GM23248 (cell line): ENCODE results near the gene SIRT7. TPM values are rescaled to one million over a fixed set of nuclear protein-coding genes. Genes with fewer than 3 reads are reported as not detected.

Experiments
- DNase-seq: peaks from one replicate; pipeline ENCODE4 v3.0.0-alpha.2; 2015
- H2AFZ ChIP-seq: fragments of 200-600 bp; sonication (generic); 2 replicates; pipeline ENCODE4 v1.6.1; 2016; ENCODE audit warnings: antibody characterized with exemption
- H3F3A ChIP-seq: fragments of 200-600 bp; sonication (generic); 2 replicates; pipeline ENCODE4 v1.6.1; 2016; ENCODE audit warnings: mild to moderate bottlenecking, antibody characterized with exemption, mixed run types; ENCODE audit not compliant: insufficient read depth
- H3K27ac ChIP-seq: fragments of 200-600 bp; sonication (generic); 2 replicates; pipeline ENCODE4 v1.5.1; 2016; ENCODE audit warnings: mild to moderate bottlenecking
- H3K27me3 ChIP-seq: fragments of 200-600 bp; sonication (generic); replicated peaks from 2 replicates; pipeline ENCODE4 v1.6.1; 2016; ENCODE audit warnings: mild to moderate bottlenecking; ENCODE audit not compliant: insufficient read depth
- H3K36me3 ChIP-seq: fragments of 200-600 bp; sonication (generic); 2 replicates; pipeline ENCODE4 v1.6.1; 2016; ENCODE audit warnings: low read depth, mild to moderate bottlenecking
- H3K4me1 ChIP-seq: fragments of 200-600 bp; sonication (generic); 2 replicates; pipeline ENCODE4 v1.6.1; 2016; ENCODE audit warnings: mild to moderate bottlenecking; ENCODE audit not compliant: insufficient read depth
- H3K4me2 ChIP-seq: fragments of 200-600 bp; sonication (generic); one replicate; pipeline ENCODE4 v1.6.1; 2016; ENCODE audit warnings: mild to moderate bottlenecking; ENCODE audit not compliant: unreplicated experiment
- H3K4me3 ChIP-seq: fragments of 200-600 bp; sonication (generic); 2 replicates; pipeline ENCODE4 v1.5.1; 2016; ENCODE audit warnings: mild to moderate bottlenecking
- H3K79me2 ChIP-seq: fragments of 200-600 bp; sonication (generic); 2 replicates; pipeline ENCODE4 v1.6.1; 2016; ENCODE audit warnings: mild to moderate bottlenecking; ENCODE audit not compliant: insufficient read depth
- H3K9ac ChIP-seq: fragments of 200-600 bp; sonication (generic); 2 replicates; pipeline ENCODE4 v1.6.1; 2016; ENCODE audit warnings: mild to moderate bottlenecking
- H3K9me2 ChIP-seq: fragments of 200-600 bp; sonication (generic); 2 replicates; pipeline ENCODE4 v1.6.1; 2016; ENCODE audit warnings: mixed run types, mild to moderate bottlenecking, moderate library complexity; ENCODE audit not compliant: insufficient read depth
- H3K9me3 ChIP-seq: fragments of 200-600 bp; sonication (generic); one replicate; pipeline ENCODE4 v1.6.1; 2017; ENCODE audit warnings: low read depth
- H4K20me1 ChIP-seq: fragments of 200-600 bp; sonication (generic); 2 replicates; pipeline ENCODE4 v1.6.0; 2016; ENCODE audit not compliant: insufficient read depth
- EZH2 ChIP-seq: fragments of 200-600 bp; sonication (generic); IDR thresholded peaks from 2 replicates; pipeline ENCODE4 v1.6.1; 2018; ENCODE audit warnings: antibody characterized with exemption, mild to moderate bottlenecking; ENCODE audit not compliant: insufficient read depth, poor library complexity, severe bottlenecking
- EZH2phosphoT487 ChIP-seq: fragments of 200-600 bp; sonication (generic); IDR thresholded peaks from 2 replicates; pipeline ENCODE4 v1.6.1; 2018; ENCODE audit warnings: antibody characterized with exemption, moderate library complexity, mild to moderate bottlenecking, low read depth; ENCODE audit not compliant: insufficient read depth
- WGBS, 2 experiments: methylation state at CpG; one replicate each; pipeline ENCODE4 v1.1.6; 2015 to 2017; ENCODE audit warnings: low lambda C conversion rate in 2 of 2, low coverage in 1 of 2; ENCODE audit errors: missing lambda C conversion rate in 2 of 2; 5-methylcytosine and 5-hydroxymethylcytosine counted together
- in situ Hi-C: fragments of 300-500 bp; cut with MboI; formaldehyde crosslinking; loops from 2 replicates; pipeline ENCODE4 v1.15.0; 2020
- polyA plus RNA-seq: library from polyadenylated mRNA; unstranded; fragments of >200 nt; fragmentation: Nextera tagmentation; extraction: Ambion mirVana; gene quantifications from 2 replicates; pipeline ENCODE4 v1.2.1, GENCODE V29; 2016
- total RNA-seq: library from RNA; depleted of rRNA; stranded (reverse); fragments of >200 nt; shearing (Covaris generic); gene quantifications from 2 replicates; pipeline ENCODE4 v1.2.3, GENCODE V29; 2014

SIRT7 gene
- total and polyA plus RNA-seq, 2 experiments from 2014 or later: 11.4 to 13.1 TPM

- Histone ChIP-seq H3K9ac (no peak overlapping the region), H3K27me3 (no peaks in the 10 kb centered on the region), H3K36me3 (0 out of 2 replicates have a peak, but pooled peaks cover 9% of the 10 kb centered on the region), H3K27ac (no peak overlapping the region), H3K9me2 (no peaks in the 10 kb centered on the region), H3K4me3 (no peak overlapping the region), H3K9me3 (no peaks in the 10 kb centered on the region), H3F3A (0 out of 2 replicates have a peak, but pooled peaks cover 8% of the 10 kb centered on the region), H3K4me1 (peaks cover 16% of the 10 kb centered on the region; the same call in 1 of the 2 replicates), H3K4me2 (no peak overlapping the region), H3K79me2 (peaks cover 72% of the 10 kb centered on the region), H4K20me1 (no peaks in the 10 kb centered on the region), H2AFZ (no peak overlapping the region)
- DNase-seq: no peak
- in situ Hi-C loops: no loop called here
- 72 to 76% methylated on average over 18 to 21 of the region's 21 CpGs for WGBS, 2 experiments
- no peak for TF ChIP-seq EZH2
- TF ChIP-seq EZH2phosphoT487: no peak
These were observed 6.9 kb upstream of the SIRT7 start for GRCh38 chr17:81924557-81925532.

- Histone ChIP-seq H3K9me3 (no peaks in the 10 kb centered on the region), H3K27me3 (no peaks in the 10 kb centered on the region), H2AFZ (no peak overlapping the region), H3K9ac (peak overlapping the region; percentile 74), H3F3A (0 out of 2 replicates have a peak, but pooled peaks cover 8% of the 10 kb centered on the region), H3K36me3 (0 out of 2 replicates have a peak, but pooled peaks cover 9% of the 10 kb centered on the region), H3K4me2 (peak overlapping the region; percentile 55), H3K4me3 (peak overlapping the region; percentile 58), H3K4me1 (peaks cover 16% of the 10 kb centered on the region; the same call in 1 of the 2 replicates), H3K9me2 (no peaks in the 10 kb centered on the region), H3K27ac (peak overlapping the region; percentile 71), H3K79me2 (peaks cover 84% of the 10 kb centered on the region), H4K20me1 (no peaks in the 10 kb centered on the region)
- peak; percentile 94 for DNase-seq
- in situ Hi-C loops: no loop called here
- no peak for TF ChIP-seq EZH2
- no peak for TF ChIP-seq EZH2phosphoT487
- 20% methylated on average over 27 to 30 of the region's 32 CpGs for WGBS, 2 experiments
These were observed 5.6 kb upstream of the SIRT7 start for GRCh38 chr17:81923302-81924260.

- Histone ChIP-seq H3K9ac (peak overlapping the region; percentile 74), H3K9me3 (no peaks in the 10 kb centered on the region), H3K79me2 (peaks cover 89% of the 10 kb centered on the region), H2AFZ (no peak overlapping the region), H3K36me3 (0 out of 2 replicates have a peak, but pooled peaks cover 9% of the 10 kb centered on the region), H3K9me2 (no peaks in the 10 kb centered on the region), H3K27me3 (no peaks in the 10 kb centered on the region), H3K4me3 (peak overlapping the region; percentile 58), H3K27ac (peak overlapping the region; percentile 71), H3K4me1 (peaks cover 16% of the 10 kb centered on the region; the same call in 1 of the 2 replicates), H4K20me1 (no peaks in the 10 kb centered on the region), H3K4me2 (peak overlapping the region; percentile 55), H3F3A (0 out of 2 replicates have a peak, but pooled peaks cover 8% of the 10 kb centered on the region)
- in situ Hi-C loops: no loop called here
- no peak for DNase-seq
- WGBS, 2 experiments: 89 to 90% methylated on average over 49 to 57 of the region's 58 CpGs
- no peak for TF ChIP-seq EZH2phosphoT487
- TF ChIP-seq EZH2: no peak
These were observed 4.8 kb upstream of the SIRT7 start for GRCh38 chr17:81922566-81923301.
